Activated naive CD4-positive, alpha-beta T cell (primary cell): ENCODE results near the gene IL36A.

ENCODE experiments used
- DNase-seq, 4 experiments: peaks; one replicate each; lab custom pipeline; 2025; lab: John Stamatoyannopoulos, UW

Gene IL36A

GRCh38 chr2:113050921-113051895 lies 45.9 kb downstream of the IL36A start:
- no peak for DNase-seq

- no peak for DNase-seq
These were observed 47.2 kb downstream of the IL36A start, which contains the start of gene IL36B for GRCh38 chr2:113052396-113052917. TSS of gene IL36B (minus strand) at chr2:113052867.

GRCh38 chr2:113053666-113054065 lies 48.4 kb downstream of the IL36A start:
- DNase-seq = no peak

- DNase-seq = no peak
These were observed 48.8 kb downstream of the IL36A start for GRCh38 chr2:113054066-113054465.

- DNase-seq = no peak
These were observed 51.3 kb downstream of the IL36A start for GRCh38 chr2:113056521-113056920.

GRCh38 chr2:113057117-113057516 lies 51.9 kb downstream of the IL36A start:
- no peak for DNase-seq
